HG03139 (cell line): Measurements from ENCODE around the gene SPATS2.
"Not testable (repeated sequence)": the region's sequence is repeated elsewhere in the genome, so short reads cannot be mapped to it uniquely, and the experiment has no call there.

Experiments used
- ATAC-seq: cut with Tn5 transposase; IDR thresholded peaks from one replicate; pipeline ENCODE4 v1.9.1; 2021; ENCODE audit not compliant: unreplicated experiment

The SPATS2 gene

GRCh38 chr12:49509681-49510080, 142.4 kb downstream of the SPATS2 start:
- not testable (repeated sequence) for ATAC-seq

GRCh38 chr12:49511410-49511809, 144.1 kb downstream of the SPATS2 start:
- no peak for ATAC-seq

GRCh38 chr12:49512546-49512945, 145.3 kb downstream of the SPATS2 start:
- ATAC-seq, result no peak

DNA sequence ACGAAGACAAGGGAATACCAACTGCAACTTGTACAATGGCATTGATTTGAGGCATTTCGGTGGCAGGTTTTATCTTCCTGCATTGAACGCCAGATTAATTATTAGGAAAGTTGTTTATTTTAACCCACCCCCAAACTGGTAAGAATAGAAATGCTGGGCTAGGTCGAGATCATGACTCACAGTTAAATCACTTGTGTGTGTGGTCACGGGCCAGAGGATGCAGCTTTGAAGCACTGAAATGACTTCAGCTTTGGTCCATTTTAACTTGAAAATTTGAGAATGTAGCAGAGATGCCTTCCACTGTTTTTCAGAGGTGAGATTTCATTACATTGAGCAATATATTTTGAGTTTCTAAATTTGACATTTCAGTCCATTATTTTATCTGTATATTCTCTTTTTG, 148.0 kb downstream of the SPATS2 start:
- ATAC-seq, result no peak

DNA sequence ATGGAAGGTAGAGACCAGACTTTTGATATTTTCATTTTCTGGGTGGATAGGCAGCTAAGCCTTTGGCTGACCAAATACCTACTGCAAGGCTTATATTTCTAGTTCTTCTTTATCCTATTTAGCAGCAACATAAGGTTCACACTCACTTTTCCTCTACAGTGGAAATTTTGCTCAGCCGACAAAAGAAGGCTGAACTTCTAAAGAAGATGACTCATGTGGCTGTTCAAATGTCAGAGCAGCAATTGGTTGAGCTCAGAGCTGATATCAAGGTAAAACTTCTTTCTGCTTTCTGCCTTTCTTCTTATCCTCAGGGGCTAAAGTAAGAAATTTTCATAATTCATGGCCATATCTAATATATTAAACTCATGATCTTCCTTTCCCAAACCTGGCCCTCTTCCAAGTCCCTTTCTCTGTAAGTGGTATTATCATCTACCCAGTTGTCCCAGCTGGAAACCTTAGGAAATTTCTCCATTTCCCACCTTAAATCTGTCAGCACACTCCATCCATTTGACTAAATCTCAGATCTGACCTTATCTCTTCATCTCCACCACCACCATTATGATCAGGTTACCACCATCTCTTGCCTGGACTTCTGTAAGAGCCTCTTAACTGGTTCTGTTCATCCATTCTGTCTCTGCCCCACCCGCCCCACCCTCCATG, 151.8 kb downstream of the SPATS2 start:
- ATAC-seq, result no peak

GRCh38 chr12:49519574-49519936, 152.3 kb downstream of the SPATS2 start:
- ATAC-seq, result no peak

- ATAC-seq, result no peak
Measured at GRCh38 chr12:49521389-49521788, 154.1 kb downstream of the SPATS2 start.

GRCh38 chr12:49524660-49525324, 157.5 kb downstream of the SPATS2 start:
- ATAC-seq, result no peak

GRCh38 chr12:49525942-49526341, 158.7 kb downstream of the SPATS2 start:
- ATAC-seq, result no peak

DNA sequence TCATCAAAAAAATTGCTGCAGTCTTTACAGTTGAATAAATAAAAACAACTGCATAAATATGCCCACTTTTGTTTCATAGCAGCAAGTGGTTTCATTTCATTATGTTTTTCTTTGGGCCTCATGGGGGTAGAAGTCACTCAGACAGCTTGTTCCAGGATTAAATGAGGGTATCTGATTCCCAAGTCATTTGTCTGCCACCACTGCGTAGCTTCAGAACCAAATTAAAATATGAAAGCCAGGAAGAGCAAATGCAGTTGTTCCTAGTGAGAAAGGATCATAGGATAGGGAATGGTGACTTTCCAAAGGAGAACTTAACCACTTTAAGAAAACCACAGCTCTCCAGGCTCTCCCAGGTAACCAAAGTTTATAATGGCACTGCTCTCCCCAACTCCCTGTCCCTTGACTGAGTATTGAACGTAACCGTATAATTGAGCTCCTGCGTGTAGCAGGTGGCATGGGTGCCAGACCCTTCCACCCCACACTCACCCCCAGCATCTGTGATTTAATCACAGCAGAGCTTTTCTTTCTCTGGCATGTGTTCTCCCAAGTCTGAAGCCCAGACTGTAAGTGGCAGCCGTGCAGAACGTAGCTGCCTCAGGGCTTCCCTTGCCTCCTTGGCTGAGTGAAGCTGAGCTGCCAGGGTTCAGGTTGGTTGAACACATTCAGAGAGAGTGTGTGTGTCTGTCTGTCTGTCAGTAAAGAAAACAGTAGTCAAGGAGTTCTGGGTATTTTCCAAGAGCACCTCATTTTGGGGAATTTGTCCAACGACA, 160.3 kb downstream of the SPATS2 start:
- ATAC-seq, result no peak

- no peak for ATAC-seq
Measured at GRCh38 chr12:49529414-49529813, 162.2 kb downstream of the SPATS2 start.

- ATAC-seq, result no peak
Measured at GRCh38 chr12:49531745-49532144, 164.5 kb downstream of the SPATS2 start.

GRCh38 chr12:49533331-49533730, 166.1 kb downstream of the SPATS2 start:
- no peak for ATAC-seq

DNA sequence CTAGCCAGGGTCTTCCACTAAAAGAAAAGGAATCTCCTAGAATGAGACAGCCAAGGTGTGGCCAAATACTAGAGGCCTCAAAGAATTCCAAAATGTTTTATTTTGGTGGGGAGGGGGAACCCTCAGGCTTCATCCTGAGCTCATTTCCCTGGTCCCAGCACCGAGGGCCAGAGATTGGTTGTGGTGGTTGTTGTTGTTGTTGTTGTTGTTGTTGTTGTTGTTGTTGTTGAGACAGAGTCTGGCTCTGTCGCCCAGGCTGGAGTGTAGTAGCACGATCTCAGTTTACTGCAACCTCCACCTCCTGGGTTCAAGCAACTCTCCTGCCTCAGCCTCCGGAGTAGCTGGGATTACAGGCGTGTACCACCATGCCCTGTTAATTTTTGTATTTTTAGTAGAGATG, 166.9 kb downstream of the SPATS2 start:
- not testable (repeated sequence) for ATAC-seq

- ATAC-seq, result no peak
Measured at GRCh38 chr12:49534731-49535278, 167.5 kb downstream of the SPATS2 start.

GRCh38 chr12:49535921-49536525, 168.8 kb downstream of the SPATS2 start:
- no peak for ATAC-seq

GRCh38 chr12:49536526-49537071, 169.3 kb downstream of the SPATS2 start:
- no peak for ATAC-seq

GRCh38 chr12:49537231-49537751, 170.0 kb downstream of the SPATS2 start:
- ATAC-seq, result no peak

DNA sequence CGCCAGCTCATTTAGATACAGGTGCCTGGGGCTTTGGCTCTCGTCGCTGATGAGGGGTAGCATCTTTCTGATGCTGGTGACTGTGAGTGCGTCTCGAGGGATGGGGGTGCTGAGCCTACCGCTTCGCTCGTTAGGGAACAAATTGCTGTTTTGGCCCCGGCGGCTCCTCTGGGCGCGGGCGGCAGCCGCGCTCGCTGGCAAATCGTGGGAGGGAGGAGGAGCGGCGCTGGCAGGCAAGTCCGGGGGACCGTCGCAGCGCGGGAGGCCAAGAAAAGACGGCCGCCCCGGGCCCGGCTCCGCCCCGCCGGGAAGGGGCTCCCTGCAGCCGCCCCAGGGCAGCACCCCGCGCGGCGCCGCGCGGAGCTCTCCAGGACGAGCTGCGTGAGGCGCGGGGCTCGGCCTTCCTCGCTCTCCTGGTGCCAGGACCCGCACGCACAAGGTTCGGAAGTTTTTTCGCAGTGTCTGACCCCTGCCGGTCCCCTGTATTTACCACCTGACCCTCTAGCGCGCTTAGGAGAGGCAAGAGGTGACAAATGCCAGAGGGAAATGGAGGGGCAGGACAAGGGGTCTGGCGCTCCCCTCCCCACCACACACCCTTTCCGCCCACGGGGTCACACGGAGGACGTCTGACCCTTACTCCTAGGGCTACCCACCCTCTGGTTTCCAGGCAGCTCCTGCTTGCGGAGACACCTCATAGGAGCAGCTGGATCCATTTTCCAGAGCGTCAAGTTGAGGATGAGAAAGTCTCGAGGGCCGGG, 170.7 kb downstream of the SPATS2 start:
- ATAC-seq, result no peak
